Duodenal mucosa (tissue), 2 donors: Measurements from ENCODE around the gene LAMC1.

ENCODE experiments used
- H3K27ac ChIP-seq: one replicate; pipeline ENCODE4 v1.7.0; 2013; ENCODE audit warnings: low read depth, low read length
- H3K27me3 ChIP-seq, 2 donors: one replicate each; pipeline ENCODE4 v1.7.0; 2013; ENCODE audit warnings: low read length in 2 of 2, control low read depth in 1 of 2; ENCODE audit not compliant: insufficient read depth in 2 of 2, control insufficient read depth in 1 of 2
- H3K36me3 ChIP-seq, 2 donors: one replicate each; pipeline ENCODE4 v1.7.0; 2013; ENCODE audit warnings: low read length in 2 of 2, control low read depth in 1 of 2; ENCODE audit not compliant: insufficient read depth in 2 of 2, control insufficient read depth in 1 of 2
- H3K4me1 ChIP-seq, 2 donors: one replicate each; pipeline ENCODE4 v1.7.0; 2013; ENCODE audit warnings: low read length in 2 of 2, control low read depth in 1 of 2; ENCODE audit not compliant: insufficient read depth in 2 of 2, control insufficient read depth in 1 of 2
- H3K4me3 ChIP-seq, 2 donors: one replicate each; pipeline ENCODE4 v1.7.0; 2013; ENCODE audit warnings: low read length in 2 of 2, low read depth in 1 of 2
- H3K9ac ChIP-seq, 2 donors: one replicate each; pipeline ENCODE4 v1.7.0; 2013; ENCODE audit warnings: low read length in 2 of 2, low read depth in 1 of 2
- H3K9me3 ChIP-seq, 2 donors: one replicate each; pipeline ENCODE4 v1.7.0; 2013; ENCODE audit warnings: low read length in 2 of 2, control low read depth in 1 of 2; ENCODE audit not compliant: control insufficient read depth in 1 of 2

Gene LAMC1

GRCh38 chr1:183103147-183103546, 79.9 kb downstream of the LAMC1 start:
- Histone ChIP-seq H3K4me3 (no peak overlapping the region), H3K9ac (no peak overlapping the region), H3K27me3 (no peaks in the 10 kb centered on the region), H3K4me1 (peaks cover 0 to 17% of the 10 kb centered on the region in 2 donors), H3K27ac (no peak overlapping the region), H3K9me3 (no peaks in the 10 kb centered on the region), H3K36me3 (no peaks in the 10 kb centered on the region)

DNA sequence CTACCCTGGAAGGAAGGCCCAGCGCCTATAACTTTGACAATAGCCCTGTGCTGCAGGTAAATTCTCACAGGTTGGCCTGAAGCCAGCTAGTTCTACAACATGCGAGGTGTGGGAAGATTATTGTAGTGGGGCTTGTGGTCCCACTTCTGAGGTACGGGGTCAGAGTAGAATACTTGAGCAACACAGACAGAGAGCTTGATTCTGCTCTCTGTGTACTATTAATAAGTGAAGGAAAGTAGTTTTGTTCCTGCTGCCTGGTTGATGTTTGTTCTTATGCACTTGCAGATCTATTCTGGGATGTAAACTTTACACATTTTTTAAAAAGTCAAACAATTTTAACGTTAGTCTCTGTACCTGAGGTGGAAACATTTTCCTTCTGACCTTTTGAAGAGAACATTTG, 80.4 kb downstream of the LAMC1 start:
- no peak overlapping the region for H3K27ac ChIP-seq
- H3K9me3 ChIP-seq: no peaks in the 10 kb centered on the region
- H3K27me3 ChIP-seq: no peaks in the 10 kb centered on the region
- no peak overlapping the region for H3K4me3 ChIP-seq
- H3K4me1 ChIP-seq: peaks cover 0 to 13% of the 10 kb centered on the region in 2 donors
- H3K36me3 ChIP-seq: no peaks in the 10 kb centered on the region
- no peak overlapping the region for H3K9ac ChIP-seq

DNA sequence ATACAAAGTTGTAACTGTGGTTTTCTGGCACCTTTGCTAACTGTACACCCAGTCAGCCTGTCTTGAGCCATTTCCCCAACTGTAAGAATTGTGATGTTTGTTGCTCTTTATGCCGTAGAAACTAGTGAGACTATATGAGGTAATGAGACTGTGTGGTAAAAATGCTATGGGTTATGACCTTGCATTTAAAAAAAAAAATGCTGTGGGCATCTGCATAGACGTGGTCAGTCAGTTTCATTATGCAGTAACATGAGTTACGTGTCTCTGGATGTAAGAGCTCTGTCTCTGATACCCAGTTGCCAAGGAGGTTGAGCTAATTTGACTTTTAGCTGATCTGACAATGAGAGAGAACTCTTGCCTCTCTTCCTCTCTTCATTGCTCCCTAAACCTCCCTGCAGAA, 82.2 kb downstream of the LAMC1 start:
- Histone ChIP-seq H3K27ac (no peak overlapping the region), H3K9ac (no peak overlapping the region), H3K4me1 (peaks cover 0 to 11% of the 10 kb centered on the region in 2 donors), H3K36me3 (no peaks in the 10 kb centered on the region), H3K9me3 (no peaks in the 10 kb centered on the region), H3K27me3 (no peaks in the 10 kb centered on the region), H3K4me3 (no peak overlapping the region)

GRCh38 chr1:183106166-183106565, 82.9 kb downstream of the LAMC1 start:
- H3K4me3 ChIP-seq: no peak overlapping the region
- H3K36me3 ChIP-seq: no peaks in the 10 kb centered on the region
- no peaks in the 10 kb centered on the region for H3K27me3 ChIP-seq
- H3K4me1 ChIP-seq: peaks cover 0 to 11% of the 10 kb centered on the region in 2 donors
- H3K9ac ChIP-seq: no peak overlapping the region
- H3K9me3 ChIP-seq: no peaks in the 10 kb centered on the region
- peak overlapping the region; percentile 49 for H3K27ac ChIP-seq

GRCh38 chr1:183106746-183107145, 83.5 kb downstream of the LAMC1 start:
- Histone ChIP-seq H3K36me3 (no peaks in the 10 kb centered on the region), H3K27me3 (no peaks in the 10 kb centered on the region), H3K9me3 (no peaks in the 10 kb centered on the region), H3K4me3 (no peak overlapping the region), H3K27ac (peak overlapping the region; percentile 49), H3K9ac (no peak overlapping the region), H3K4me1 (peaks cover 0 to 11% of the 10 kb centered on the region in 2 donors)

DNA sequence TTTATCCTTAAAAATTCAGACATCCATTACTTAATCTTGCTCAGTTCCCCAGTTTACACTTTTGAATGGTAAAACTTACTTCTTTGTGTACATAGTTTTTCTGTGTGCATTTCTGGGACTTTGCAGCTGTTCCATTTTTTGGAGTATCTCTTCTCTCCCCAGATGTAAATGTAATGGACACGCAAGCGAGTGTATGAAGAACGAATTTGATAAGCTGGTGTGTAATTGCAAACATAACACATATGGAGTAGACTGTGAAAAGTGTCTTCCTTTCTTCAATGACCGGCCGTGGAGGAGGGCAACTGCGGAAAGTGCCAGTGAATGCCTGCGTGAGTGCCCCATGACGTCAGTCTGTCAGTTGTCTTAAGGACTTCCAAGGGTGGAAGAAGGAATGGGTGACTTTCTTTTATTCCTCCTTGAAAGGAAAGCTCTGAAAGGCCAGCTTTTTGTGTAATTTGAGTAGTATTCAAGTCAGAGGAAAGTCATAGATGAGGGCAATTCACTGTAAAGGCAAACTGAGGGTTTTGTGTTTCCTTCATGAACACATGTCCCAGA, 87.2 kb downstream of the LAMC1 start:
- no peaks in the 10 kb centered on the region for H3K27me3 ChIP-seq
- H3K9me3 ChIP-seq: no peaks in the 10 kb centered on the region
- H3K27ac ChIP-seq: no peak overlapping the region
- H3K4me1 ChIP-seq: peaks cover 0 to 11% of the 10 kb centered on the region in 2 donors
- H3K4me3 ChIP-seq: no peak overlapping the region
- H3K36me3 ChIP-seq: peaks cover 0 to 3% of the 10 kb centered on the region in 2 donors
- no peak overlapping the region for H3K9ac ChIP-seq

DNA sequence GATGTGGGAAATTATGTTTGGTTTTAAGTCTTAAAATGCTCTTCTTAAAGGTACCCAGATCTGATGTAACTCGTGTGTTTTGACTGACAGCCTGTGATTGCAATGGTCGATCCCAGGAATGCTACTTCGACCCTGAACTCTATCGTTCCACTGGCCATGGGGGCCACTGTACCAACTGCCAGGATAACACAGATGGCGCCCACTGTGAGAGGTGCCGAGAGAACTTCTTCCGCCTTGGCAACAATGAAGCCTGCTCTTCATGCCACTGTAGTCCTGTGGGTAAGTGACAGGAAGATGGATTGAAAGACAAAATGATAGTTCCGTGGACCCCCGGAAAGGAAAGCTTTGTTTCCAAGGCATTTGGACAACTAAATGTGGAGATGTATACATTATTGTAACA, 91.2 kb downstream of the LAMC1 start:
- H3K4me3 ChIP-seq: no peak overlapping the region
- H3K9me3 ChIP-seq: no peaks in the 10 kb centered on the region
- H3K36me3 ChIP-seq: peaks cover 5 to 9% of the 10 kb centered on the region in 2 donors

DNA sequence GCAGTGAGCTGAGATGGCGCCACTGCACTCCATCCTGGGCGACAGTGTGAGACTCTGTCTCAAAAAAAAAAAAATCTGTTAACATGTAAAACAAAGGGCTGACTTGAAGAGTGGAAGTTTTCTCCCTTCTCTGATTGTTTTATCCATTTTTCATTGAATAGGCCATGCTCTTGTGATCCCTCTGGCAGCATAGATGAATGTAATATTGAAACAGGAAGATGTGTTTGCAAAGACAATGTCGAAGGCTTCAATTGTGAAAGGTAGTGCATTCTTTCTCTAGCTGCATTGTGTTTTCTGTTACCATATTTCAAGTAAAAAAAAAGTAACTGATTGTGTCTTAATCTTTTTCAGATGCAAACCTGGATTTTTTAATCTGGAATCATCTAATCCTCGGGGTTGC, 93.2 kb downstream of the LAMC1 start:
- H3K9me3 ChIP-seq: no peaks in the 10 kb centered on the region
- no peaks in the 10 kb centered on the region for H3K4me1 ChIP-seq
- no peak overlapping the region for H3K4me3 ChIP-seq
- no peaks in the 10 kb centered on the region for H3K27me3 ChIP-seq
- no peak overlapping the region for H3K27ac ChIP-seq
- no peak overlapping the region for H3K9ac ChIP-seq
- peaks cover 5 to 13% of the 10 kb centered on the region in 2 donors for H3K36me3 ChIP-seq

More for the DNA sequence above, 91.2 kb downstream of the LAMC1 start:
- no peak overlapping the region for H3K9ac ChIP-seq
- no peaks in the 10 kb centered on the region for H3K4me1 ChIP-seq
- no peaks in the 10 kb centered on the region for H3K27me3 ChIP-seq
- no peak overlapping the region for H3K27ac ChIP-seq

- no peaks in the 10 kb centered on the region for H3K27me3 ChIP-seq
- no peak overlapping the region for H3K4me3 ChIP-seq
- H3K27ac ChIP-seq: no peak overlapping the region
- H3K9me3 ChIP-seq: no peaks in the 10 kb centered on the region
- H3K36me3 ChIP-seq: peaks cover 12 to 16% of the 10 kb centered on the region in 2 donors
- H3K4me1 ChIP-seq: peaks cover 0 to 5% of the 10 kb centered on the region in 2 donors
- H3K9ac ChIP-seq: no peak overlapping the region
These were observed 98.4 kb downstream of the LAMC1 start for GRCh38 chr1:183121609-183122008.

DNA sequence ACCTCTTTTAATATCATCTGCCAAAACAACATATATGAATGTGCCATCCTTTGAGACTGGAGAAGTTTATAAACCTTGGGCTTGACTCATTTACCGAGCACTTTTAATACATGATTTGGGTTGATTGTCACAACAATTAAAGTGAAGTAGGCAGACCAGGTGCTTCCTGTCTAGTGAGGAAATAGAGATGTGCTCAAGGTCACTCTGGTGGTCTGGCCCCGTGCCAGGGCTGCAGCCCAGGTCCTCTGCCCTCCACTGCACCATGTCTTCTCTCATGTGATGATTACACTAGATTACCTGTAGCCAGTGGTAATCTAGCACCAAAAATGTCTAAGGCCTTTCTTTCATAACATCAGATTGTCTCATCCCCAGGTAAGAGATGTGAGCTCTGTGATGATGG, 101.0 kb downstream of the LAMC1 start:
- peaks cover 6 to 19% of the 10 kb centered on the region in 2 donors for H3K36me3 ChIP-seq
- no peaks in the 10 kb centered on the region for H3K9me3 ChIP-seq
- no peaks in the 10 kb centered on the region for H3K27me3 ChIP-seq
- H3K4me3 ChIP-seq: no peak overlapping the region
- H3K27ac ChIP-seq: no peak overlapping the region
- H3K4me1 ChIP-seq: peaks cover 0 to 5% of the 10 kb centered on the region in 2 donors
- no peak overlapping the region for H3K9ac ChIP-seq
